Fibroblast of villous mesenchyme (primary cell): ENCODE measurements around the gene SNRPA1. TPM values are rescaled to one million over a fixed set of nuclear protein-coding genes. Genes with fewer than 3 reads are reported as not detected.

Experiments used
- DNase-seq: peaks from one replicate; pipeline ENCODE4 v3.0.0-alpha.2; 2010; ENCODE audit warnings: low read depth
- H3K4me3 ChIP-seq: 2 replicates; pipeline ENCODE4 v1.5.1; 2011; ENCODE audit warnings: low read depth, mild to moderate bottlenecking, low read length
- CTCF ChIP-seq: IDR thresholded peaks from 2 replicates; pipeline ENCODE4 v1.5.1; 2012; ENCODE audit warnings: low read depth, mild to moderate bottlenecking, low read length; ENCODE audit not compliant: insufficient read depth
- total RNA-seq: library from RNA; depleted of rRNA; stranded (reverse); fragments of >200 nt; gene quantifications from 2 replicates; pipeline ENCODE4 v1.2.3, GENCODE V29; 2012

The SNRPA1 gene
- total RNA-seq, 1 donor = 18.6 TPM

- no peak overlapping the region for H3K4me3 ChIP-seq
- no peak for TF ChIP-seq CTCF
- DNase-seq = peak; percentile 82
Observed at GRCh38 chr15:101242160-101242998, 52.7 kb downstream of the SNRPA1 start.

DNA sequence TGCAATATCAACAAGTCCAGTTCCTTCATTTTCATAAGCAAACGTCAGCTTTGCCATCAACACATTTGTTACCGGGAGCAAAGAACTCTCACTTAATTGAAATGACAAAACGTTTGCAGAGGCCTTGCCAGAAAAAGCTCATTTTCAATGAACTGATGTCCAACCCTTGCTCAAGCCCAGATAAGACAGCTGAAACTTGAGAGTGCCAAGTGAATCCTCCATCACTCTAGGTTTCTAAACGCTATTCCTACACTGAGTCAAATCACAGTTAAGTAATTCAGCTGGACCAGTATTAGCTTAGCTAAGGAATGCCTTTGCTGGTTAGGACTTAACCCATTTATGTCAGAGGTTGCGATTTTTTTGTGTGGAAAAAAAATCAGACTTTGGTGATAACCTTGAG is 54.7 kb downstream of the SNRPA1 start:
- DNase-seq = peak; percentile 74
- TF ChIP-seq CTCF = no peak
- H3K4me3 ChIP-seq = no peak overlapping the region

DNA sequence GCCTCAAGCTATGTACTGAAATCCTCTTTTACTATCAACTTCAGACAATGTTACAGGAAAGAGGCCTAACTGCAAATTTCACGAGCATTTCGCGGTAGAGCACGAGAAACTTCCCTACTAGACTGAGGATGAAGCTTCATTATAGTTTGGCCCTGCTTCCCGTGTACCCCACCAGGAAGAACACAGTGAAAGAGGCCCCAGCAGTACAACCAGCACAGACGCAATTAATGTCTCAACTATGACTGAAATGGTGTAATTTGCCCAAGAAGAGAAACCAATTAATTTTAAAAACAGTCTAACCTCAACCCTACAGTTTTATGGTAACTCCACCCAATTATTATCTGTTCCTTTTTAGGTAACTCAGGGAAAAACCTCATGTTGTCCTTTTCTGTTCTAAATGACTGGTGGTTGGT is 55.3 kb downstream of the SNRPA1 start:
- no peak overlapping the region for H3K4me3 ChIP-seq
- DNase-seq = peak; percentile 54
- TF ChIP-seq CTCF = no peak

- no peak overlapping the region for H3K4me3 ChIP-seq
- no peak for TF ChIP-seq CTCF
- peak; percentile 57 for DNase-seq
Observed at GRCh38 chr15:101237251-101237650, 57.8 kb downstream of the SNRPA1 start.

GRCh38 chr15:101233651-101234280 is 61.3 kb downstream of the SNRPA1 start:
- no peak for TF ChIP-seq CTCF
- DNase-seq = no peak
- no peak overlapping the region for H3K4me3 ChIP-seq

- no peak for TF ChIP-seq CTCF
- no peak for DNase-seq
Observed at GRCh38 chr15:101232677-101233076, 62.4 kb downstream of the SNRPA1 start.

More at GRCh38 chr15:101232677-101233076, 62.4 kb downstream of the SNRPA1 start:
- no peak overlapping the region for H3K4me3 ChIP-seq

Other genes with a start within 250 kb of the SNRPA1 start
- gene CHSY1, start 43.2 kb downstream of the SNRPA1 start, total RNA-seq = 41.5 and 48.3 TPM in 2 replicates
- gene SELENOS, start 17.8 kb downstream of the SNRPA1 start, total RNA-seq = 78.3 and 84.6 TPM in 2 replicates
- gene PCSK6, start 194.5 kb upstream of the SNRPA1 start, total RNA-seq = 7.7 and 10.4 TPM in 2 replicates